ENCODE results near the gene CYYR1.

DNA sequence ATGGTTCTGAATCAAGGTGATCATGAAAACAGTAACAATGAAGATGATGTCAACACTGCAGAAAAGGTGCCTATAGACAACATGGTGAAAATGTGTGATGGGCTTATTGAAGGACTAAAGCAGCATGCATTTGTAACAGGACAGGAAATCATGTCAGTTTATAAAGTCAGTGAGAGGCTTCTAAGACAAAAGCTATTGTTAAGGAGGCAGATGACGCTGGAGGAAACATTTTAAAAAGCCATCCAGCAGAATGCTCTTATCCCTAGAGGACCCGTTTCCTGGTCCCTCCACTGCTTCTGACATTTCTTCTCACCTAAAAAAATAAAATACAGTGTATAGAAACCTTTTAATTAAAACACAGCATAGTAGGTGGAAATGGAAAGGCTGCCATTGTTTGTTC lies 40.9 kb downstream of the CYYR1 start:
- no peak for TF ChIP-seq EZH2 (IDR thresholded peaks at IDR 0.05; ENCODE audit: insufficient read depth, poor library complexity, severe bottlenecking)
- TF ChIP-seq EZH2phosphoT487 (IDR thresholded peaks at IDR 0.05; ENCODE audit: insufficient read depth, low read depth) = no peak
